Activated naive CD4-positive, alpha-beta T cell treated with anti-CD3 and anti-CD28 coated beads, Interleukin-2, amount 10 ng/mL, durations not matched to agents 7 days and 5 days (primary cell): ENCODE measurements around the gene MIB2.
A peak's percentile ranks its signal among the peaks of the same experiment; 100 is the strongest.

Experiments used
- CTCF ChIA-PET: fragments of 350-600 bp; sonication (Branson Sonifier 250); formaldehyde crosslinking; loops from one replicate; lab custom pipeline; 2021; ENCODE audit warnings: antibody characterized with exemption; lab: Charles Lee
- DNase-seq: peaks from one replicate; pipeline ENCODE4 v3.0.0-alpha.2; 2020
- H3K27ac Mint-ChIP-seq: one replicate; pipeline ENCODE4 v1.8.0; 2021; ENCODE audit warnings: mild to moderate bottlenecking, moderate library complexity, mixed read lengths
- H3K27me3 Mint-ChIP-seq: one replicate; pipeline ENCODE4 v1.8.0; 2021; ENCODE audit warnings: mild to moderate bottlenecking, mixed read lengths
- H3K36me3 Mint-ChIP-seq: one replicate; pipeline ENCODE4 v1.8.0; 2021; ENCODE audit warnings: mixed read lengths
- H3K4me1 Mint-ChIP-seq: one replicate; pipeline ENCODE4 v1.8.0; 2021; ENCODE audit warnings: mixed read lengths
- H3K4me3 Mint-ChIP-seq: one replicate; pipeline ENCODE4 v1.8.0; 2021; ENCODE audit warnings: mild to moderate bottlenecking, moderate library complexity, mixed read lengths
- H3K9me3 Mint-ChIP-seq: one replicate; pipeline ENCODE4 v1.8.0; 2021; ENCODE audit warnings: mixed read lengths

Gene MIB2

GRCh38 chr1:1677718-1678580 lies 62.6 kb downstream of the MIB2 start:
- CTCF ChIA-PET, result interaction anchor here (1.6 kb wide), 2 partner anchors 12 to 229 kb away, joined by 4 to 5 read pairs; no protein-coding TSS in a partner anchor
- peaks cover 23% of the 10 kb centered on the region for H3K4me1 Mint-ChIP-seq
- no peaks in the 10 kb centered on the region for H3K27me3 Mint-ChIP-seq
- H3K27ac Mint-ChIP-seq, result peak overlapping the region; percentile 93
- peak overlapping the region; percentile 71 for H3K4me3 Mint-ChIP-seq
- no peaks in the 10 kb centered on the region for H3K9me3 Mint-ChIP-seq
- peaks cover 14% of the 10 kb centered on the region for H3K36me3 Mint-ChIP-seq
- DNase-seq, result peak; percentile 72

GRCh38 chr1:1678581-1679380 lies 63.5 kb downstream of the MIB2 start:
- peak overlapping the region; percentile 93 for H3K27ac Mint-ChIP-seq
- peak overlapping the region; percentile 71 for H3K4me3 Mint-ChIP-seq
- DNase-seq, result peak; percentile 57
- no peaks in the 10 kb centered on the region for H3K9me3 Mint-ChIP-seq
- peaks cover 26% of the 10 kb centered on the region for H3K4me1 Mint-ChIP-seq
- peaks cover 15% of the 10 kb centered on the region for H3K36me3 Mint-ChIP-seq
- CTCF ChIA-PET, result interaction anchor here (0.7 to 1.6 kb wide), 3 partner anchors 13 to 729 kb away, joined by 3 to 5 read pairs (median 4); no protein-coding TSS in a partner anchor
- no peaks in the 10 kb centered on the region for H3K27me3 Mint-ChIP-seq
